EL (cell line): ENCODE results near the gene LPIN1.

ENCODE experiments used
- DNase-seq: peaks from one replicate; pipeline ENCODE4 v3.0.0-alpha.2; 2016

Gene LPIN1

GRCh38 chr2:11762799-11763461, 16.5 kb downstream of the LPIN1 start:
- no peak for DNase-seq

- no peak for DNase-seq
Observed at GRCh38 chr2:11764359-11764758, 17.9 kb downstream of the LPIN1 start.

GRCh38 chr2:11764920-11765319, 18.5 kb downstream of the LPIN1 start:
- DNase-seq = no peak

- DNase-seq = no peak
Observed at GRCh38 chr2:11765501-11765900, 19.1 kb downstream of the LPIN1 start.

- DNase-seq = no peak
Observed at GRCh38 chr2:11766016-11766415, 19.6 kb downstream of the LPIN1 start.

- no peak for DNase-seq
Observed at GRCh38 chr2:11767779-11768178, 21.3 kb downstream of the LPIN1 start.

GRCh38 chr2:11768946-11769345, 22.5 kb downstream of the LPIN1 start:
- no peak for DNase-seq

- no peak for DNase-seq
Observed at GRCh38 chr2:11769516-11769915, 23.1 kb downstream of the LPIN1 start.

- no peak for DNase-seq
Observed at GRCh38 chr2:11770531-11771188, 24.2 kb downstream of the LPIN1 start.

- no peak for DNase-seq
Observed at GRCh38 chr2:11771971-11772615, 25.7 kb downstream of the LPIN1 start.

- no peak for DNase-seq
Observed at GRCh38 chr2:11773111-11773510, 26.7 kb downstream of the LPIN1 start.

- DNase-seq = peak; percentile 51
Observed at GRCh38 chr2:11773747-11774525, 27.5 kb downstream of the LPIN1 start.

GRCh38 chr2:11774600-11774999, 28.2 kb downstream of the LPIN1 start:
- no peak for DNase-seq

- DNase-seq = peak; percentile 57
Observed at GRCh38 chr2:11775384-11775783, 29.0 kb downstream of the LPIN1 start.

- DNase-seq = no peak
Observed at GRCh38 chr2:11777066-11777782, 30.8 kb downstream of the LPIN1 start.

- DNase-seq = no peak
Observed at GRCh38 chr2:11777886-11778415, 31.5 kb downstream of the LPIN1 start.

- no peak for DNase-seq
Observed at GRCh38 chr2:11778416-11778815, 32.0 kb downstream of the LPIN1 start.

- DNase-seq = peak; percentile 65
Observed at GRCh38 chr2:11778923-11779757, 32.7 kb downstream of the LPIN1 start.

- DNase-seq = no peak
Observed at GRCh38 chr2:11781602-11782001, 35.2 kb downstream of the LPIN1 start.

GRCh38 chr2:11784280-11784679, 37.8 kb downstream of the LPIN1 start:
- DNase-seq = no peak
